Right cardiac atrium (tissue), 5 donors: ENCODE measurements around the gene PTPRM. TPM values are rescaled to one million over a fixed set of nuclear protein-coding genes. Genes with fewer than 3 reads are reported as not detected.

Experiments
- ATAC-seq, 2 donors: fragments of 200-7000 bp; cut with Tn5 transposase; one replicate each; pipeline versions ENCODE4 v1.8.0 to v1.9.1; 2020; ENCODE audit warnings: moderate library complexity in 2 of 2, mild to moderate bottlenecking in 1 of 2
- DNase-seq, 3 donors: peaks; one replicate each; pipeline ENCODE4 v3.0.0-alpha.2; 2020
- H3K27ac ChIP-seq: one replicate; pipeline ENCODE4 v1.5.1; 2013; ENCODE audit warnings: mild to moderate bottlenecking, low read length, control low read depth, moderate library complexity
- H3K27me3 ChIP-seq: one replicate; pipeline ENCODE4 v1.6.1; 2013; ENCODE audit not compliant: control insufficient read depth, insufficient read depth
- H3K4me1 ChIP-seq: one replicate; pipeline ENCODE4 v1.6.1; 2013; ENCODE audit warnings: low read length; ENCODE audit not compliant: control insufficient read depth, insufficient read depth
- H3K4me3 ChIP-seq: one replicate; pipeline ENCODE4 v1.5.1; 2013; ENCODE audit warnings: low read length, control low read depth
- H3K9me3 ChIP-seq: one replicate; pipeline ENCODE4 v1.6.1; 2013; ENCODE audit warnings: low read length; ENCODE audit not compliant: control insufficient read depth
- WGBS: extraction: QIAGEN DNeasy Blood & Tissue Kit; methylation state at CpG from one replicate; pipeline ENCODE4 v1.1.7; 2013; 5-methylcytosine and 5-hydroxymethylcytosine counted together
- intact Hi-C, 4 donors: fragments of 100-400 bp; cut with DNase I; formaldehyde crosslinking; loops; one replicate each; pipeline versions ENCODE4 v1.11.0 to v1.14.0; 2022 to 2023
- polyA plus RNA-seq: library from polyadenylated mRNA; stranded (reverse); fragments of 200-250 nt; gene quantifications from one replicate; pipeline ENCODE4 v1.2.3, GENCODE V29; 2013
- total RNA-seq, 4 donors: library from RNA; stranded (reverse); fragmentation: NEBNext Ultra II Directional; extraction: Animal tissue kit (Norgen Biotek cat#: 25700); gene quantifications; one replicate each; pipeline ENCODE4 v1.2.1, GENCODE V29; 2021
- donor health status: healthy with polysubstance abuse.
- donor health status: DM: no; HTN: yes; CAD: no.
- donor health status: DM: no; HTN: no; CAD: no.
- donor health status: DM: no; HTN: yes; CAD: no; lungs with severe emphysema.
- donor health status: DM: yes; HTN: yes; CAD: no.

Gene PTPRM
- total and polyA plus RNA-seq, 5 donors, result 55.1 to 81.5 (median 63.4) TPM

GRCh38 chr18:7784171-7784570 lies 217.1 kb downstream of the PTPRM start:
- 98% methylated on average over 4 of the region's 4 CpGs for WGBS
- intact Hi-C loops, result no loop called here
- H3K4me3 ChIP-seq, result no peak overlapping the region
- ATAC-seq, result no peak
- no peak overlapping the region for H3K27ac ChIP-seq
- no peaks in the 10 kb centered on the region for H3K9me3 ChIP-seq
- H3K4me1 ChIP-seq, result no peaks in the 10 kb centered on the region
- no peaks in the 10 kb centered on the region for H3K27me3 ChIP-seq
- no peak for DNase-seq

- ATAC-seq (no peak), DNase-seq (no peak)
- WGBS, result 92% methylated on average over 1 of the region's 1 CpG
- H3K4me3 ChIP-seq, result no peak overlapping the region
- no peaks in the 10 kb centered on the region for H3K27me3 ChIP-seq
- no peaks in the 10 kb centered on the region for H3K4me1 ChIP-seq
- intact Hi-C loops, result no loop called here
- no peaks in the 10 kb centered on the region for H3K9me3 ChIP-seq
- no peak overlapping the region for H3K27ac ChIP-seq
Observed at GRCh38 chr18:7786569-7786968, 219.5 kb downstream of the PTPRM start.

GRCh38 chr18:7787339-7787738 lies 220.2 kb downstream of the PTPRM start:
- DNase-seq, result no peak
- no peak for ATAC-seq
- Histone ChIP-seq H3K9me3 (no peaks in the 10 kb centered on the region), H3K27me3 (no peaks in the 10 kb centered on the region), H3K27ac (no peak overlapping the region), H3K4me3 (no peak overlapping the region), H3K4me1 (no peaks in the 10 kb centered on the region)
- WGBS, result 71% methylated on average over 2 of the region's 2 CpGs
- intact Hi-C loops, result no loop called here

- WGBS, result 54% methylated on average over 5 of the region's 5 CpGs
Observed at GRCh38 chr18:7789856-7790552, 222.9 kb downstream of the PTPRM start.

GRCh38 chr18:7793100-7793499 lies 226.0 kb downstream of the PTPRM start:
- DNase-seq (no peak), ATAC-seq (no peak)
- H3K4me3 ChIP-seq, result no peak overlapping the region
- WGBS, result 96% methylated on average over 5 of the region's 5 CpGs
- H3K27me3 ChIP-seq, result no peaks in the 10 kb centered on the region
- H3K27ac ChIP-seq, result no peak overlapping the region
- intact Hi-C loops, result no loop called here
- H3K9me3 ChIP-seq, result no peaks in the 10 kb centered on the region
- peaks cover 3% of the 10 kb centered on the region for H3K4me1 ChIP-seq

More at GRCh38 chr18:7789856-7790552, 222.9 kb downstream of the PTPRM start:
- H3K27me3 ChIP-seq, result no peaks in the 10 kb centered on the region
- H3K9me3 ChIP-seq, result no peaks in the 10 kb centered on the region
- ATAC-seq (peak; percentile 31 to 60), DNase-seq (no peak)
- H3K4me1 ChIP-seq, result no peaks in the 10 kb centered on the region
- no peak overlapping the region for H3K4me3 ChIP-seq
- H3K27ac ChIP-seq, result no peak overlapping the region
- intact Hi-C loops, result no loop called here

GRCh38 chr18:7803956-7804469 lies 236.9 kb downstream of the PTPRM start:
- DNase-seq, result no peak
- intact Hi-C loops, result no loop called here

GRCh38 chr18:7805096-7805495 lies 238.0 kb downstream of the PTPRM start:
- ATAC-seq (no peak), DNase-seq (no peak)
- H3K9me3 ChIP-seq, result no peaks in the 10 kb centered on the region
- 69% methylated on average over 2 of the region's 2 CpGs for WGBS
- no peak overlapping the region for H3K27ac ChIP-seq
- intact Hi-C loops, result no loop called here
- H3K4me3 ChIP-seq, result no peak overlapping the region
- H3K4me1 ChIP-seq, result peaks cover 8% of the 10 kb centered on the region
- H3K27me3 ChIP-seq, result no peaks in the 10 kb centered on the region

More at GRCh38 chr18:7803956-7804469, 236.9 kb downstream of the PTPRM start:
- no peak for ATAC-seq
- Histone ChIP-seq H3K27ac (no peak overlapping the region), H3K27me3 (no peaks in the 10 kb centered on the region), H3K9me3 (no peaks in the 10 kb centered on the region), H3K4me1 (peaks cover 5% of the 10 kb centered on the region), H3K4me3 (no peak overlapping the region)
- WGBS, result 72% methylated on average over 4 of the region's 4 CpGs

- H3K9me3 ChIP-seq, result no peaks in the 10 kb centered on the region
- H3K4me3 ChIP-seq, result no peak overlapping the region
- no peak overlapping the region for H3K27ac ChIP-seq
- ATAC-seq (no peak), DNase-seq (no peak)
- WGBS, result 97% methylated on average over 1 of the region's 1 CpG
- no peaks in the 10 kb centered on the region for H3K27me3 ChIP-seq
- intact Hi-C loops, result no loop called here
- H3K4me1 ChIP-seq, result peaks cover 8% of the 10 kb centered on the region
Observed at GRCh38 chr18:7805880-7806279, 238.8 kb downstream of the PTPRM start.

GRCh38 chr18:7807936-7808453 lies 240.9 kb downstream of the PTPRM start:
- intact Hi-C loops, result no loop called here
- peaks cover 14% of the 10 kb centered on the region for H3K4me1 ChIP-seq

GRCh38 chr18:7808992-7809391 lies 241.9 kb downstream of the PTPRM start:
- DNase-seq, result no peak
- intact Hi-C loops, result no loop called here
- H3K4me1 ChIP-seq, result peaks cover 13% of the 10 kb centered on the region
- H3K27ac ChIP-seq, result no peak overlapping the region
- no peak overlapping the region for H3K4me3 ChIP-seq
- no peaks in the 10 kb centered on the region for H3K27me3 ChIP-seq
- ATAC-seq, result no peak
- WGBS, result 86% methylated on average over 5 of the region's 5 CpGs
- no peaks in the 10 kb centered on the region for H3K9me3 ChIP-seq

More at GRCh38 chr18:7807936-7808453, 240.9 kb downstream of the PTPRM start:
- no peak for ATAC-seq
- Histone ChIP-seq H3K27ac (no peak overlapping the region), H3K9me3 (no peaks in the 10 kb centered on the region), H3K4me3 (no peak overlapping the region), H3K27me3 (no peaks in the 10 kb centered on the region)
- WGBS, result 64% methylated on average over 9 of the region's 9 CpGs
- no peak for DNase-seq

GRCh38 chr18:7809455-7809854 lies 242.3 kb downstream of the PTPRM start:
- peaks cover 11% of the 10 kb centered on the region for H3K4me1 ChIP-seq
- intact Hi-C loops, result no loop called here

More at GRCh38 chr18:7809455-7809854, 242.3 kb downstream of the PTPRM start:
- H3K9me3 ChIP-seq, result no peaks in the 10 kb centered on the region
- no peak overlapping the region for H3K27ac ChIP-seq
- WGBS, result 93% methylated on average over 6 of the region's 6 CpGs
- no peak overlapping the region for H3K4me3 ChIP-seq
- DNase-seq (no peak), ATAC-seq (no peak)
- H3K27me3 ChIP-seq, result no peaks in the 10 kb centered on the region
